Stimulated activated CD4-positive, alpha-beta T cell treated with anti-CD3 and anti-CD28 coated beads, TNF-alpha, amount 100 ng/mL, for 4 hours (primary cell): ENCODE measurements around the gene SLC9A3.
A peak's percentile ranks its signal among the peaks of the same experiment; 100 is the strongest.

Experiments used
- DNase-seq, 3 experiments: peaks; one replicate each; pipeline ENCODE4 v3.0.0-alpha.2; 2020; ENCODE audit warnings: low read depth in 3 of 3

The SLC9A3 gene

GRCh38 chr5:444226-444625 lies 80.0 kb downstream of the SLC9A3 start:
- DNase-seq: no peak

DNA sequence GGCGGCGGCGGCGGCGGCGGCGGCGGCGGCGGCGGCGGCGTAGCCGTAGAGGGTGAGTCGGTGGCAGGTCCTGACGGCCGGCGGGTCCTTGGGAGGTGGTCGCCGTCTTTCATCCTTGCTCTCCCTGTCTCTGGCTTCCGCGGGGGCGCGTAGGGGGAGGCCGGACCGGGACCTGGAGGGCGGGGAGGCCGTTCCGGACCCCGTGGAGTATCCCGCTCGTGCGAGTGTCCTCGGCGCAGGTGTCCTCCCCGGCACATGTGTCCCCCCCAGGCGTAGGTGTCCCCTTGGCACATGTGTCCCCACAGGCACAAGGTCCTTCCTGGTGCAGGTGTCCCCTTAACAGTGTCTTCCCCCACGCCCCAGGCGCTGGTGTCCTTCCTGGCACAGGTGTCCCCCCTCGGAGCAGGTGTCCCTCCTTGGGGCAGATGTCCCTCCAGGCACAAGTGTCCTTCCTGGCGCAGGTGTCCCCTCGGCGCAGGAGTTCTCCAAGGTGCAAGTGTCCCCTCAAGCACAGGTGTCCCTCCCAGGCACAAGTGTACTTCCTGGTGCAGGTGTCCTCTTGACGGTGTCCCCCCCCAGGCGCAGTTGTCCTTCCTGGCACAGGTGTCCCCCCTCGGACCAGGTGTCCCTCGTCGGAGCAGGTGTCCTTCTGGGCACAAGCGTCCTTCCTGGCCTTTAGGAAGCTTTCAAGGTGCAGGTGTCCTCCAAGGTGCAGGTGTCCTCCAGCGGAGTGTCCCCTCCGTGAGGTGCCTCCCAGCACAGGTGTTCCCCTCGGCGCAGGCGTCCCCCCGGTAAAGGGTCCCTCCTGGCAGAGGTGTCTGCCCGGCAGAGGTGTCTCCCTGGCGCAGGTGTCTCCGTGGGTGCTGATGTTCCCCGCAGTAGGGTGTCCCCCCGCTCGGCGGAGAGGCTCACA lies 80.8 kb downstream of the SLC9A3 start:
- DNase-seq: no peak

DNA sequence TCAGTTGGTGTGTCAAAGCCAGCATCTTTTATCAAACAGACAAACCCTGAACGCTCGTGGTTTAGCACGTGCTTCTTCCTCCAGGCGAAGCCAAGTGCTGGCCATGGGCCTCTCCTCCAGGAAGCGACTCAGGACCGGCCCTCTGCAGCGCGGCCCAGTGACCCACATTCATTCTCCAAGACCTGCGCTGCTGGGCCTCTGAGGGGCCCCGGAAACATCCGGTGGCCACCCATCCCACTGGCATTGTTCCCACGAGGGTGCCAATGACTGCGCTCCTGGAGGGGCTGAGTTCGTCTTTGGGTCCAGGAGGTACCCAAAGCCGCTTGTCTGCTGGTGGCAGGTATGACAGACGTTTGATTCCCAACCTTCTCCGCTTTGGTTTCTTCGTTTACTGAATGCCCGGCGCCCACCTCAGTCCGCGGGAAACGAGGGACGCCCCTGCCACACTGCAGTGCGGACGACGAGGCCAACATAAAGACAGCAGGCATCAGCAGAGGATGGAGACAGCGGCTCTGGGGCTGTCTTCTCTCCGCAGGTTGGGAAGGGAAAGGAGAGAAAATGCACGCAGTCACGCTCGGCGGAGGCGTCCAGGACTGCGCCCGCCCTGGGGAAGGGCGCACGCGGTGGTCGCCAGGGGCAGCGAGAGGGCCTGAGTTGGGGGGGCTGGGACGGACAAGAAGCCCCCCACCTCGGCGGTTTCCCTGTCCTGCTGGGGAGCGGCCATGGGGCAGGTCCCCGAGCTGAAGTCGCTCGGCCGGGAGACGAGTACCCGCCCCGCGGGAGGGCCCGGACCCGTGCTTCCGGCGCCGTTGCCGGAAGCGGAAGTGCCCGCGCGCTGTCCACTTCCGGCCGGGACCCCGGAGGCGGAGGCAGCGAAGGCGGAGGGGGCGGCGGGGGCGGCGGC lies 81.7 kb downstream of the SLC9A3 start, which contains the start of gene EXOC3:
Gene EXOC3, plus strand, starts transcription at position 842 of the 904 bp plus-strand sequence. CDS start 3,030 bp downstream, outside the sequence.
- DNase-seq: peak; percentile 58 to 71 (median 62)

GRCh38 chr5:441996-442334 lies 82.3 kb downstream of the SLC9A3 start:
- no peak for DNase-seq

DNA sequence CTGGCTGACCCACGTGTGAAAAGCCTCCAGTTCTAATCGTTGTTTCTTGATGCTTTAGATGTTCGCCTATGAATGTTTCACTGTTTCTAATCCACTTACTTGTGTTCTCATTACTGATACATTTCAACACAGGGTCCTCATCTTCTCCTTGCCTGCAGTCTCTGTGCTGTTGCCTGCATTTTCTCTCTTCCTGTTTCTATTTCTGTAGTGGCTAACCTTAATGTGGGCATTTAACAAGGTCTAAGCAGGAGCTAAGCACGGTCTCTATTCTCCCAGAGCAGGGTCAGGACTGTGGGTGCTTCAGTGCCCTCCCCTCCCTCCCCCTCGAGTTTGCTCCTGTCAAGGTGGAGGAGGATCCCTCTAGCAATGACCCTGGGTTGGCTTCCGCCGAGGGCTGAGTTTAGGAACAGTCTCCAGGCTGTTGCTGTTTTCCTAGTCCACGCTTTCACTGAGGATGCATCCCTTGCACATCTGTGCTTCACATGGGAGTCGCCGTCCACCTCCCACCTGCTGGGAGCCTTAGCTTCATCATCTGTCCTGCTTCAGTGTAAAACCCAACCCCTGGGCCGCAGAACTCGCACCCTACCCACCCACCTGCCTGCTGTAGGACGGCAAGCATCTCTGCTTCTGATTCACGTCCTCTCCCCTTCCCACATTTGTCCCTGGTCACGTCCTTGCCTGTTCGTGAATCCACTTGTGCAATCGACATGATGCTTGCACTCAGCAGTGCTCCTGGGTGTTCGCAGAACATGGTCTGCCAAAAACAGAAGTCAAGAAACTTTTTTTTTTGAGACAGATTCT lies 83.6 kb downstream of the SLC9A3 start:
- no peak for DNase-seq

GRCh38 chr5:439636-440035 lies 84.6 kb downstream of the SLC9A3 start:
- no peak for DNase-seq

- no peak for DNase-seq
These were observed 85.1 kb downstream of the SLC9A3 start for GRCh38 chr5:439181-439580.

DNA sequence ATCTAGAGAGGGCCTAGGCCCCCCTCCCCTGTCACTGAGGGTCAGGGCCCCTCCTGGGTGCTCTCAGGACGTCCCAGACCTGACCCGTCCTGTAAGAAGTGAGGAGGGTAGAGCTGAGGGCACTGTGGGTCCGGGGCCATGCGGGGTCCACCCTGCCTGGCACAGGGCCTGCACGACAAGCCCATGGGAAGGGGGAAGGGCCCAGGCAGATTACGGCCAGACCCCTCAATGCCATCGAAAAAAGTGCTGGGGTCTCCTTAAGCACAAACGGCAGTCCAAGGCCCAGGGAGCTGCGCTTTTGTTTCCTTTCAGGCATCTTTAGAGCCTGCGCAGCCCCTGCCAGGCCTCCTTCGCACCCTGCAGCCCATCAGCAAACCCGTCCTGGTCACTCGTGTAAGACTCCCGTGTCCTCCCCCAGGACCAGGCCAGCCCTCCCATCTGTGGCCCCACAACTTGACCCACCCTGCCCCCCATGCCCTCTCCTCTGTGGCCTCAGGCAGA lies 85.7 kb downstream of the SLC9A3 start:
- DNase-seq: no peak

DNA sequence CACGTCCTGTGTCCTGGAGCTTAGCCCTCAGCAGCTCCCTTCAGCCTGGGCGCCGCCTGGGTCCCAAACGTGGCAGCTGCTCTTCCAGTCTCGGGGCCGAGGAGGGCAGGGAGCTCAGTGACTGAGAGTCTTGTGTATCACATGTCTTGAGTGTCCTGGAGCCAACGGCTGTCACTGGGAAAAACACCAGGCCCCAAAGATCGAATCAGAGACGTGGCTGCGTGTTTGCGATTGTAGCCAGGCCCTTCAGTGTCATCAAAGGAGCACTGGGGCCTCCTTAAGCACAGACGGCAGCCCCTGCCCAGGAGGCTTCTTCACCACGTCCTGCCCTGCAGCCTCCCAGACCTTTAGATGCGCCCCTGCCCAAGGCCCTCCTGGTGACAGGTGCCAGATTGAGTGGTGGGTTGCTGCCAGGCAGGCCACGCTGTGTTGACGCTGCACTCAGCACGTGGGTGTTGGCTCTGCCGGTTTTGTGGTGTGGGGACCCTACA lies 86.9 kb downstream of the SLC9A3 start:
- DNase-seq: no peak

- DNase-seq: no peak
These were observed 87.6 kb downstream of the SLC9A3 start for GRCh38 chr5:436641-436975.

DNA sequence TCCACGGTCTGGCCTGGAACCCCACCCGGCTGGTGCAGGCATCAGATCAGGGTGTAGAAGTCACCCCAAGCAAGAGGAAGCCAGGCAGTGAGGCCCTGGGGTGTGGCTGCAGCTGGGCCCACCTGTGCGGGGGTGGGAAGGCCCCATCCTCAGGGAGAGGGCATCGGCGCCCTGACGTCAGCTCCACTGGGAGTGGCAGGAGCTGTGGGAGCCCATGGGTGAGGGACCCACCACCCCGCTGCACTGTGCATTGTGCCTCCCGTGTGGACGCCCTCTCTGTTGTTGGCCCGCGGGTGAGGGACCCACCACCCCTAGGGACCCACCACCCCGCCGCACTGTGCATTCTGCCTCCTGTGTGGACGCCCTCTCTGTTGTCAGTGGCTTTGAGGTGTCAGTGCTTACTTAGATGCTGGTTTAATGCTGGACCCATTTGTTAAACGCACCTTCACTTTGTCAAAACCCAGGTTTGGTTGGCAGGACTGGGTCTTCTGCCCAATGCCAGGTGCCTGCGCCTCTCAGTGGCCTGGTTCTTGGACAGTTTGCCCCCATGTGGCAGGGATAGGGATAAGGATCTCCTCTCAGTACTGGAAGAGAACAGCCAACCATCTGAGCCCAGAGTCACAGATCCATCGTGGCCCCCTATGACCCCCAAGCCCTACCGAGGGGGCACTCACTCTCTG lies 88.1 kb downstream of the SLC9A3 start:
- DNase-seq: no peak

DNA sequence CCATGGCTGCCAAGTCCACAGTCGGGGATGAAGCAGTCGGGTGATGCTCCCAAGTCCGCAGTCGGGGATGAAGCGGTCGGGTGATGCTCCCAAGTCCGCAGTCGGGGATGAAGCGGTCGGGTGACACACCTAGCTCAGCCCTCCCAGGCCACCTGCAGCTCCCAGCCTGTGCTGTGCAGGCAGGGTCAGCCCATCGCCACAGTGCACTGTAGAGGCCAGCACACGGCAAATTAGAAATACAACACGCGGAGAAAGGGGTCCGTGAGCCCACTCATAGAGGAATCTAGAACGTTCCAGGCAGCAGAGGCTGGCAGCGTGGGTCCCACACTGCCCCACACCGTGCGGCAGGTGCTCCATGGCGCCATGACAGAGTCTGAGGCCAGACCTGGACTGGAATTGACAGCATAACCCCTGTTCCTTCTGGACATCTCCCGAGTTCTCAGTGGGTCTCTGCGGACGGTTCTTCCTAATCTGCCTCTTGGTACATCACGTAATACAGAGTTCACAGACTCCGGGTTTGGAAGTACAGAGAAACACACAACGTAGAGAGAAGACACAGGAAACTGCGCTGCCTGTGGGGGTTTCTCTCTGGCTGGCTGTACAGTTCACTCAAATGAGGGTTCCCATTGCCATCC lies 89.0 kb downstream of the SLC9A3 start:
- no peak for DNase-seq

DNA sequence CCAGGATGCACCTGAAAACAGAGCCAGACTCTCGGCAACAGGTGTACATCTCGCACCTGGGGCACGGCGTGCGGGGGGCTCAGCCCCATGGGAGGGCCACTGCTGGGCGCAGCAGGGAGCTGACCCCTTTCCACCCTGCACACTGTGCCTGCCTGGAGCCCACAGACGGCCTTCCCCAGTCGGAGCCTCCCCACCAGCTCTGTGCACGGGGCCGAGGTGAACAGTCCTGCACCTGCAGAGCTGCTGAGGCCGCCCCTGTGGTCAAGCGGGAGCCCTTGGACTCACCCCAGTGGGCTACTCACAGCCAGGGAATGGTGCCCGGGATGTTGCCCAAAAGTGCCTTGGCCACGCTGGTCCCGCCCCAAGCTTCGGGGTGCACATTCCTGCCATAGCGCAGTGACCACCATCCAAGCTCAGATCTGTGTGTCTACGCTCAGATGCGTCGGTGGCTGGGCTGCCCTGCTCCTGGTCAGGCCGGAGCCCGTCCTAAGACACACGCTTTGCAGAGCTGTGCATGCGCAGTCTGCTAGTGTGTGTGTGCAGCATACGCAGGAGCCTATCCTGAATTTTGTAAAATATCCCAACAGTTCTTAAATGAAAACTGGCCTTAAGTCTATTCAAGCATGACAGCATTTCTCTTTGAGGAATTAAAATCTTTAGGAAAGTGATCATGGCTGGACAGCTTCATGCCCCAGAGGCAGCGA lies 89.7 kb downstream of the SLC9A3 start:
- DNase-seq: no peak

- DNase-seq: no peak
These were observed 90.4 kb downstream of the SLC9A3 start for GRCh38 chr5:433836-434235.

- DNase-seq: no peak
These were observed 91.1 kb downstream of the SLC9A3 start for GRCh38 chr5:432928-433791.

DNA sequence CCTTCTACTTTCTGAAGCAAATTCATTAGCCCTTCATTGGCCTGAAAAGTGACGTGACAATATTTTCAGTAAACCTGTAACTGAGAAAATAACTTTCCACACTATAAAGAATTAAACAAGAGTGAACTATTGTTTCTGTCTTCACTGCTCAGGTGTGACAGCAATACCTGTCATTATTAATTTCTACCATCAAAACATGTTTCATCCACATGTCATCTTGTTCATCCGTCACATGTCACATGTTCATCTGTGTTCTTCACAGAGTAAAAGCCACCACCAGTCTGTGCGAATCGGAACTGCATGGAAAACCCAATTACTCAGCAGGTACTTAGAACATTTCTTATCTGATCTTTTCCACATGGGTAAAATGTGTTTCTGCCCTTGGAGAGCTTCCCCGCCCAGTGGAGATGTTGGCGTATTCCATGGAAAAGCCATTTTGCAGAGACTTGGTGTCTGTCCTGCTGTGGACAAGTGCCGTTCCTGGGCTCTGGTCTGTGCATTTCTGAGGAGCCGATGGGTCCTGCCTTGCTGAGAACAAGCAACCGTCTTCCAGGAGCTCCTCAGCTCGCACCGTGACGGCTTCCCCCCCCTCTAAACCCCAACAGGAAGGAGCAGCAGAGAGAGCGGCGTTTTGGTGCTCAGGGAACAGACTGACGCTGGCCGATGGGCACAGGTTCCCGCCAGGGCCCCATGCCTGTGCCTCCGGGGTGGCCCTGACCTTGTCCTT lies 91.9 kb downstream of the SLC9A3 start:
- DNase-seq: no peak

DNA sequence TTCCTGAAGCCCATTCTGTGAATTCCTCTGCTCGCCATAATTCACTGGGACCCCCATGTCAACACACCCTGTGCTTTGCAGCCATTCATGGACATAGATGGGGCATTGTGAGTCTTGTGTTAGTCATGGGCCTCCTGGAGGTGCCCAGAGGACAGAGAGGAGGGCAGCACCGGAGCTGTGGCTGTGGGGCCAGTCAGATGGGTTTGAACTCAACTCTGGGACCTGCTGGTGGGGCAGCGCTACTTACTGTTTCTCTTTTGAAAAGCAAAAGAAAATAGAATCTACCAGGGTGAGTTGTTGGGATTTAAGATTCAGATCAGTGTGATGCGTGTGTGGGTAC lies 92.6 kb downstream of the SLC9A3 start:
- DNase-seq: no peak

GRCh38 chr5:431001-431710 lies 93.1 kb downstream of the SLC9A3 start:
- DNase-seq: peak in 2 of 3 experiments; percentile 29 to 37
